Panc1 (cell line): ENCODE results near the gene MYBPHL. TPM values are rescaled to one million over a fixed set of nuclear protein-coding genes. Genes with fewer than 3 reads are reported as not detected.

Experiments
- ATAC-seq: fragments of 200-7000 bp; cut with Tn5 transposase; 2 replicates; pipeline ENCODE4 v1.9.1; 2020; ENCODE audit warnings: mild to moderate bottlenecking, moderate library complexity
- BruUV-seq: library from RNA; stranded (reverse); fragments of 400-500 nt; replicated peaks from 2 replicates; lab custom pipeline; 2021; lab: Mats Ljungman, UMichigan
- CTCF ChIA-PET: fragments of 300-600 bp; sonication (Branson Sonifier 250); formaldehyde crosslinking; loops from one replicate; lab custom pipeline; 2022; ENCODE audit warnings: antibody characterized with exemption; lab: Charles Lee
- POLR2A ChIA-PET: fragments of 300-600 bp; sonication (Branson Sonifier 250); formaldehyde crosslinking; loops from one replicate; lab custom pipeline; 2022; ENCODE audit warnings: antibody characterized with exemption; lab: Charles Lee
- DNase-seq: peaks from one replicate; pipeline ENCODE4 v3.0.0-alpha.2; 2010; ENCODE audit warnings: low read depth, low spot score
- H3K27ac ChIP-seq: 2 replicates; pipeline ENCODE4 v1.5.1; 2011; ENCODE audit warnings: mild to moderate bottlenecking, low read length, inconsistent platforms
- H3K27me3 ChIP-seq: fragments of 200-500 bp; sonication (Bioruptor generic); 2 replicates; pipeline ENCODE4 v1.6.0; 2014; ENCODE audit warnings: low read length, inconsistent platforms; ENCODE audit not compliant: control insufficient read depth, insufficient read depth
- H3K36me3 ChIP-seq: fragments of 200-500 bp; sonication (Bioruptor generic); 2 replicates; pipeline ENCODE4 v1.5.1; 2014; ENCODE audit warnings: inconsistent platforms, mild to moderate bottlenecking, low read length, moderate library complexity; ENCODE audit not compliant: control insufficient read depth, insufficient read depth
- H3K4me1 ChIP-seq: 2 replicates; pipeline ENCODE4 v1.5.1; 2011; ENCODE audit warnings: inconsistent platforms, mild to moderate bottlenecking, low read length, moderate library complexity; ENCODE audit not compliant: control insufficient read depth, insufficient read depth
- H3K4me3 ChIP-seq, 2 experiments: 2 replicates each; pipeline ENCODE4 v1.5.1; 2011 to 2012; ENCODE audit warnings: low read depth in 2 of 2, low read length in 2 of 2, mild to moderate bottlenecking in 2 of 2, inconsistent platforms in 1 of 2, moderate library complexity in 1 of 2
- H3K9me3 ChIP-seq: fragments of 200-500 bp; sonication (Bioruptor generic); 2 replicates; pipeline ENCODE4 v1.5.1; 2014; ENCODE audit warnings: low read depth, mild to moderate bottlenecking, inconsistent platforms, low read length, moderate library complexity; ENCODE audit not compliant: control insufficient read depth, insufficient read depth
- CTCF ChIP-seq: fragments of 450-650 bp; IDR thresholded peaks from 2 replicates; pipeline ENCODE4 v1.5.1; 2017; ENCODE audit warnings: mild to moderate bottlenecking
- POLR2AphosphoS5 ChIP-seq: IDR thresholded peaks from 2 replicates; pipeline ENCODE4 v1.6.1; 2012; ENCODE audit warnings: mild to moderate bottlenecking, low read depth, low read length, moderate library complexity
- REST ChIP-seq, 2 experiments: IDR thresholded peaks; 2 replicates each; pipeline ENCODE4 v1.6.1; 2011 to 2012; ENCODE audit warnings: low read depth in 2 of 2, control low read depth in 1 of 2, low read length in 1 of 2, mild to moderate bottlenecking in 1 of 2, moderate library complexity in 1 of 2; ENCODE audit not compliant: insufficient read depth in 1 of 2
- SIN3A ChIP-seq: IDR thresholded peaks from 2 replicates; pipeline ENCODE4 v1.6.1; 2012; ENCODE audit warnings: low read depth, mild to moderate bottlenecking, low read length, moderate library complexity, borderline replicate concordance; ENCODE audit not compliant: insufficient read depth
- TCF7L2 ChIP-seq: IDR thresholded peaks from 2 replicates; pipeline ENCODE4 v1.6.1; 2011; ENCODE audit warnings: mild to moderate bottlenecking, low read depth, low read length, inconsistent platforms
- in situ Hi-C: cut with HindIII; loops from 2 replicates; pipeline ENCODE4 v1.10.0; 2016; ENCODE audit warnings: low sequenced_read_pairs, low pct_unique_long_range_greater_than_20kb
- intact Hi-C: fragments of 100-400 bp; cut with micrococcal nuclease; formaldehyde crosslinking; loops from one replicate; pipeline ENCODE4 v1.10.0; 2022; ENCODE audit not compliant: unreplicated experiment
- total RNA-seq: library from RNA; stranded (reverse); gene quantifications from one replicate; pipeline ENCODE4 v1.2.1, GENCODE V29; 2021; ENCODE audit not compliant: unreplicated experiment

The MYBPHL gene
- total RNA-seq, 1 experiment from 2014 or later, result not detected

- Histone ChIP-seq H3K9me3 (no peaks in the 10 kb centered on the region), H3K27me3 (no peaks in the 10 kb centered on the region), H3K4me1 (no peaks in the 10 kb centered on the region), H3K4me3 (no peak overlapping the region), H3K36me3 (no peaks in the 10 kb centered on the region), H3K27ac (no peak overlapping the region)
- no peak for ATAC-seq
- intact Hi-C loops, result no loop called here
- ChIA-PET CTCF (interaction anchor here (0.7 kb wide), 1 partner anchor 221 kb away, joined by 6 read pairs; no protein-coding TSS in a partner anchor), POLR2A (no interaction called here)
- in situ Hi-C loops, result no loop called here
- no TSS peak for BruUV-seq
- no peak for DNase-seq
- TF ChIP-seq SIN3A (no peak), POLR2AphosphoS5 (no peak), REST (IDR thresholded peaks at IDR 0.05; ENCODE audit: insufficient read depth in 1 of 2, low read depth in 2 of 2, low read length in 1 of 2) (no peak), TCF7L2 (no peak), CTCF (no peak)
These were observed 5.4 kb upstream of the MYBPHL start for GRCh38 chr1:109312246-109312645.

GRCh38 chr1:109309347-109309746, 2.5 kb upstream of the MYBPHL start:
- H3K9me3 ChIP-seq, result no peaks in the 10 kb centered on the region
- H3K36me3 ChIP-seq, result no peaks in the 10 kb centered on the region
- no peaks in the 10 kb centered on the region for H3K27me3 ChIP-seq
- BruUV-seq, result no TSS peak
- TF ChIP-seq REST (IDR thresholded peaks at IDR 0.05; ENCODE audit: insufficient read depth in 1 of 2, low read depth in 2 of 2, low read length in 1 of 2) (no peak), POLR2AphosphoS5 (no peak), CTCF (no peak), SIN3A (no peak), TCF7L2 (no peak)
- intact Hi-C loops (no loop called here), in situ Hi-C loops (no loop called here)
- no peaks in the 10 kb centered on the region for H3K4me1 ChIP-seq
- H3K27ac ChIP-seq, result no peak overlapping the region
- ChIA-PET POLR2A (no interaction called here), CTCF (no interaction called here)
- no peak for DNase-seq
- no peak overlapping the region for H3K4me3 ChIP-seq
- ATAC-seq, result no peak
